GM19463 (cell line): ENCODE measurements around the gene COL4A2.

ENCODE experiments used
- ATAC-seq: cut with Tn5 transposase; IDR thresholded peaks from one replicate; pipeline ENCODE4 v1.9.1; 2021; ENCODE audit warnings: mild to moderate bottlenecking, moderate library complexity; ENCODE audit not compliant: unreplicated experiment

Gene COL4A2

GRCh38 chr13:110289174-110289573 is 17.9 kb upstream of the COL4A2 start:
- no peak for ATAC-seq

GRCh38 chr13:110289661-110290060 is 17.4 kb upstream of the COL4A2 start:
- ATAC-seq: no peak

DNA sequence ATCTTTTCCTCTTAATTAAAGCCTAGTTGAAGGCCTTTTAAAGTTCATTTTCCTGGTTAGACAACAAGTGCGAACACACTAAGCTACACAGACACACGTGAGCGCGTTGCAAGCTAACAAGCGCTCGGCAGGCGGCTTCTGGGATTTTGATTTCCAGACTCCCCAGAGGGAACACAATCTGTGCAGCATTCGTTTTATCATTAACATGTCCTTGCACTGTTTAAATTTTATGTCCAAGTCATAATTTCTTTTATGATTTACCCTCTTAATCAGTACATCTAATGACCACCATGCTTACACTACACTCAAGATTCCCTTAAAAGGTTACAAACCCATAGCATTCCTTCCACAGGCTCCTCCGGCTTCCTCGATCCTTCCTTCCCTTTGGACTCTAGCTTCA is 16.9 kb upstream of the COL4A2 start:
- ATAC-seq: no peak

- ATAC-seq: no peak
Observed at GRCh38 chr13:110290826-110291225, 16.3 kb upstream of the COL4A2 start.

- ATAC-seq: no peak
Observed at GRCh38 chr13:110291286-110291685, 15.8 kb upstream of the COL4A2 start.

GRCh38 chr13:110293037-110293436 is 14.0 kb upstream of the COL4A2 start:
- ATAC-seq: no peak

- no peak for ATAC-seq
Observed at GRCh38 chr13:110293649-110294048, 13.4 kb upstream of the COL4A2 start.

DNA sequence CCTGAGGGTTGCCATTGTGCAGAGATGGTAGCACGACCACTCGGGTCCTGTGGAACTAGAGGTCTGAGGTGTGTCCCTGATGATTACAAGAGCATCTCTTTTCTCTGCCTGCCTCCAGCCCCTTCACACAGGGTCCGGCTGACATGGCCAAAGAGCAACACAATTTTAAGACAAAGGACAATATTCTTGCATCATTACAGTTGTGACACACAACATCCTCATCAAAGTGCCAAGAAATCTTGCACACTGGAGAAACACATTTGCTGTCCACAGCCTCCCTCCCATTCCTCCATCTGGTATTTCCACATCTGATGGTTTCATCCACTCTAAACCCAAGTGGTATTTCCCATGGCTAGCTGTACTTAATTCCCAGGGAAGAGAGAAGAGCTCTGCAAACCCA is 12.9 kb upstream of the COL4A2 start:
- ATAC-seq: no peak

- ATAC-seq: no peak
Observed at GRCh38 chr13:110294622-110295021, 12.5 kb upstream of the COL4A2 start.

- no peak for ATAC-seq
Observed at GRCh38 chr13:110297011-110297410, 10.1 kb upstream of the COL4A2 start.

DNA sequence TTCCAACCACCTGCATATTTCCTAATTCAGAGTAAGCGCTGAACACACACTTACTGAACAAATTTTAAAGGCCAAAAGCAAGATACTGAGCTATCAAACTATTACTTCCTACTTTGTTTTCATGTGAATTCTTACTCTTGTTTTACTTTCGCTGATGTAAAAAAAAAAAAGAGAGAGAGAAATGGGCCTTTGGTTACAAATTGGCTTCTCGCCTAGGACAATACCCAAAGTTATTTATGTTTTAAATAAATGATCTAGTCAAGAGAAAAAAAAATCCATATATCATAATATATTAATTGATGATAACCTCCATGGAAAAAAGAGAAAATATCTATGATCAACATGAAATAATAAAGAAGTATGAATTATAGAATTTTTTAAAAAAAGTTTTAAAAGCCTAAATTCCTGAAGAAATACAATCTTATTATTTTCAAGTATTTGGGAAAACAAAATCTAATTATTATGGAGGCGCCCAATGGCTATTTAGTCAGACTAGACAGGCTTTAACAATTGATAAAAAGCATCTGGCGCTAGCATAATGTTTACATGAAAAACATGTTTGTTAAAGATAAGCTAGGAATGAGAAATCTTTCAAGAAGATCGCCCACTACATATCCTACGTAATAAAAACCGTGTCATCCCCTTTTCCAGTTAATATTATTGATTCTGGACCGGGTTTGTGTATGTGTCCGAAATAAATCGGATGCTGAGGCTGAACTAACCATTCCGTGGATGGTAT is 9.1 kb upstream of the COL4A2 start:
- ATAC-seq: no peak

DNA sequence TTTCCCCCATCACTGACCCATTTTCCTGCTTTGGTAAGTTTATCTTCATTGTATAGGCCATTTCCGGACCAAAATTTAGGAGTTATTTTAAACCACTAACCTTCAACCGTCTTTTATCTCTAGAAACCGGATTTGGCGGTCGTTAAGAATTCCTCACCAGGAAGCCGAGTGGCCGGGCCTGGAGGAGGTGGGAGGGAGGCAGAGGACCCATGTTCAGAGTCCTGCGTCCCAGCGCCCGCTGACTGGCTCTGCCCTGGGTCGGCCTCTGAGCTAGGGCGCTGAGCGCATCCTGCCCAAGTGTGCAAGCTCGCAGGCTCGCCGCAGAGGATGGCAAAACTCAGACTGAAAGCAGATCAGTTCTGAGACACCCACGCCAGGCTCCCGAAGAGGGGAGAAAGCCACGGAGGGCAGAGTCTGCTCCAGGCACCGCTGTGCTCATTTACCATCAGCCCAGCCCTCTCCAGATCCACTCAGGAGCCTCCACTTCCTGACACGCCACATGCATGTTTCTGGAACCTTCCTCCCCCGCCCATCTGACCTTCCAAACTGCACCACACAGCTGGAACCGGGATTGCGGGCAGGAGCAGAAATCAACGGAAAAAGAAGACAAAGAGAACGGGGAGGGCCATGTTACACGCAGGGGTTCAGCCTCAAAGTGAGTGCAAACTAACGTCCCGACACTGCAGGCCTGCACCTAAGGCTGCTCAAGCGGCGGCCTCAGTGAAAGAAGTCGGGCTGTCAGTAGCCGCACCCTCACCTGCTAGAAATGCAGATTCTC is 8.4 kb upstream of the COL4A2 start:
- ATAC-seq: no peak

DNA sequence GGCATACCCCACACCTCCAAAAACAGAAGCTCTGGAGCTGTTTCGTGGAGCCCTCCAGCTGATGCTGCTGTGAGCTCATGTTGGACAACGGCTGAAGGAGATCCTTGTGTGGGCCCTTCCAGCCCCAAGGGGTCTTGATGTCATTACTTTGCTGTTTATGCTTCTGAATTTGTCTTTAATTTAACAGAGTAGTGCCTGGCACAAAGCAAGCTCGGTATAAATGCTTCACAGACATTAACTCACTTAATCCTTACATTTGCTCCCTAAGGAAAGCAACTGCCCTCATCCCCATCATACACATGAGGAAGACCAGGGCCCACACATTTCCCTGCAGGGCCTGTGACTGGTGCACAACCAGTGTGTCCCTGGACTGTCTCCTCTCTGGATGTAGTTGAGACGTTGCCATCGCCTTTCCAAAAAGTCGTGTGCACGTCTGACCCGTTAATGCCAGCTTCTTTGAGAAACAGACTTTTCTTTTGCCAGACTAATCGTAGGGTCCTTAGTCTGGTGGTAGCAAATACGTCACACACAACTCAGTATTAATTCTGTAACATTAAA is 7.7 kb upstream of the COL4A2 start:
- ATAC-seq: no peak

DNA sequence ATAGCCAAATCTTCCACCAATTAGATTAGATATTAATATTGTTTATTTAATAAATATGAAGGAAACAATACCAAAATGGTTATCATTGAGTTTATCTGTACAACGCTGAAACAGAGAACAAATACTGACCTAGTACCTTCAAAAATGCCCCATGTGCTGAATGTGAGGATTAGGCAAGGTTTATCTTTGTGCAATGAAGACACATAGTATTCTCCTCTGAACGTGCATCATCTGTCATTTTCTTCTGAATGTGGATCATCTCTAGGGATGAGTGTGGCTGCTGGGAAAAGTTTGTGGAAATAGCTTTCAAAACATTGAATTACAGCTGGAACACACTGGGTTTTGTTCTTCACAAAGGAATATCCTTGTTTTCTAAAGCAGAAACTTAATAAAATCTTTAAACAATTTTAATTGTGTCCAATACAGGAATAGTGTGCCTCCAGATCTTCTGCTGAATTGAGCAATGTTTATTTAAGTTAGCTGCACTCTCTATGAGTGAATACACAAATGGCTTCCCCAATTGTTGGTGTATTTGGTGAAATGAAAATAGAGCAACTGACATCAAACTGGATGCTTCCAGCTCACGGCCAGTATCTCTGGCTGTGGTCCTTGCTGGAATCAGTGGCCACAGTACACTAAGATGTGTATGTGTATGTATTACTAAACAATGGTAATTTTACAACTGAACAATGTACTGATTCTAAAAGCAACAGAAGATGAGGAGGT is 6.8 kb upstream of the COL4A2 start:
- ATAC-seq: no peak

DNA sequence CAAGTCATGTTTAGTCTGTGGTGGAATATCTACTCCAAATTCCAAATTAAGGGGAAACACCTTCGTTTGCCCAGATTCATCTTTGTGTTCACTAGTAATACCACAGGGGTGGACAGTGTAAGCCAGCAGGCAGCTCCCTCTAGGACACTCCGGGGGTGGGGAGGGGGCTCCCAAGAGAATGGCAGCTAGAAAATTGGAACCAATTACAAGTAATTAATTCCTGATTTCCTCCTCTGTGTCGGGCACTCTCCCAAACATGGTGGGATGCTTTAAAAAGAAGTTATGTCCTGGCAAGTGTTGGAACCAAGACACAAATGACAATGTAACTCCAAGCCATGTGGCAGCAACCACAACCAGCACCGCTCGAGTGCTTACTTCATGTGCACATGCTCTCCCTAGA is 6.0 kb upstream of the COL4A2 start:
- ATAC-seq: no peak

GRCh38 chr13:110301606-110302553 is 5.2 kb upstream of the COL4A2 start:
- no peak for ATAC-seq

GRCh38 chr13:110302997-110303396 is 4.1 kb upstream of the COL4A2 start:
- no peak for ATAC-seq

DNA sequence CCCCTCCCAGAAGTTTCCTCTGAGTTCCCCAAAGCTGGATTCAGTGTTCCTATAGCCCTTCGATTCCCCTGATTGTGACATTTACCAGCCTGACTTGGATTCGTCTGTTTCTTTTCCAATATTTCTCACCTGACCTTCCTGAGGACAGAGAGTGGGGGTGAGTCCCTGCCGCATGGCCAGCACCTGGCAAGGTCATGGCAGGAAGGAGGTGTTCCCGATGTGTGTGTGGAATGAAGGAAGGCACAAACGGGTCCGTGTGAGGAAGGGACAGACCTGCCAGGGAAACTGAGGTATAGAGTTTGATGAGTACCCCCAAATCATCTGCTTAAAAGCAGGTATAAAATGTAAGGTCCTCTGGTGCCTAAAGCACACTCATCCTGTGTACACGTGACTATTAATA is 3.4 kb upstream of the COL4A2 start:
- ATAC-seq: no peak

- ATAC-seq: no peak
Observed at GRCh38 chr13:110304256-110304655, 2.8 kb upstream of the COL4A2 start.

- ATAC-seq: no peak
Observed at GRCh38 chr13:110305001-110305400, 2.1 kb upstream of the COL4A2 start.
